Panc1 (cell line): ENCODE data around the gene MTFP1. TPM values are rescaled to one million over a fixed set of nuclear protein-coding genes. Genes with fewer than 3 reads are reported as not detected.

ENCODE experiments used
- ATAC-seq: fragments of 200-7000 bp; cut with Tn5 transposase; 2 replicates; pipeline ENCODE4 v1.9.1; 2020; ENCODE audit warnings: mild to moderate bottlenecking, moderate library complexity
- BruUV-seq: library from RNA; stranded (reverse); fragments of 400-500 nt; replicated peaks from 2 replicates; lab custom pipeline; 2021; lab: Mats Ljungman, UMichigan
- CTCF ChIA-PET: fragments of 300-600 bp; sonication (Branson Sonifier 250); formaldehyde crosslinking; loops from one replicate; lab custom pipeline; 2022; ENCODE audit warnings: antibody characterized with exemption; lab: Charles Lee
- POLR2A ChIA-PET: fragments of 300-600 bp; sonication (Branson Sonifier 250); formaldehyde crosslinking; loops from one replicate; lab custom pipeline; 2022; ENCODE audit warnings: antibody characterized with exemption; lab: Charles Lee
- DNase-seq: peaks from one replicate; pipeline ENCODE4 v3.0.0-alpha.2; 2010; ENCODE audit warnings: low read depth, low spot score
- H3K27ac ChIP-seq: 2 replicates; pipeline ENCODE4 v1.5.1; 2011; ENCODE audit warnings: mild to moderate bottlenecking, low read length, inconsistent platforms
- H3K27me3 ChIP-seq: fragments of 200-500 bp; sonication (Bioruptor generic); 2 replicates; pipeline ENCODE4 v1.6.0; 2014; ENCODE audit warnings: low read length, inconsistent platforms; ENCODE audit not compliant: control insufficient read depth, insufficient read depth
- H3K36me3 ChIP-seq: fragments of 200-500 bp; sonication (Bioruptor generic); 2 replicates; pipeline ENCODE4 v1.5.1; 2014; ENCODE audit warnings: inconsistent platforms, mild to moderate bottlenecking, low read length, moderate library complexity; ENCODE audit not compliant: control insufficient read depth, insufficient read depth
- H3K4me1 ChIP-seq: 2 replicates; pipeline ENCODE4 v1.5.1; 2011; ENCODE audit warnings: inconsistent platforms, mild to moderate bottlenecking, low read length, moderate library complexity; ENCODE audit not compliant: control insufficient read depth, insufficient read depth
- H3K4me3 ChIP-seq, 2 experiments: 2 replicates each; pipeline ENCODE4 v1.5.1; 2011 to 2012; ENCODE audit warnings: low read depth in 2 of 2, low read length in 2 of 2, mild to moderate bottlenecking in 2 of 2, inconsistent platforms in 1 of 2, moderate library complexity in 1 of 2
- H3K9me3 ChIP-seq: fragments of 200-500 bp; sonication (Bioruptor generic); 2 replicates; pipeline ENCODE4 v1.5.1; 2014; ENCODE audit warnings: low read depth, mild to moderate bottlenecking, inconsistent platforms, low read length, moderate library complexity; ENCODE audit not compliant: control insufficient read depth, insufficient read depth
- POLR2AphosphoS5 ChIP-seq: IDR thresholded peaks from 2 replicates; pipeline ENCODE4 v1.6.1; 2012; ENCODE audit warnings: mild to moderate bottlenecking, low read depth, low read length, moderate library complexity
- SIN3A ChIP-seq: IDR thresholded peaks from 2 replicates; pipeline ENCODE4 v1.6.1; 2012; ENCODE audit warnings: low read depth, mild to moderate bottlenecking, low read length, moderate library complexity, borderline replicate concordance; ENCODE audit not compliant: insufficient read depth
- TCF7L2 ChIP-seq: IDR thresholded peaks from 2 replicates; pipeline ENCODE4 v1.6.1; 2011; ENCODE audit warnings: mild to moderate bottlenecking, low read depth, low read length, inconsistent platforms
- in situ Hi-C: cut with HindIII; loops from 2 replicates; pipeline ENCODE4 v1.10.0; 2016; ENCODE audit warnings: low sequenced_read_pairs, low pct_unique_long_range_greater_than_20kb
- intact Hi-C: fragments of 100-400 bp; cut with micrococcal nuclease; formaldehyde crosslinking; loops from one replicate; pipeline ENCODE4 v1.10.0; 2022; ENCODE audit not compliant: unreplicated experiment
- total RNA-seq: library from RNA; stranded (reverse); gene quantifications from one replicate; pipeline ENCODE4 v1.2.1, GENCODE V29; 2021; ENCODE audit not compliant: unreplicated experiment
- TF ChIP-seq, protein P1 (sequence below): fragments of 450-650 bp; IDR thresholded peaks from 2 replicates; pipeline ENCODE4 v1.5.1; 2017; ENCODE audit warnings: mild to moderate bottlenecking
- TF ChIP-seq, protein P2 (sequence below), 2 experiments: IDR thresholded peaks; 2 replicates each; pipeline ENCODE4 v1.6.1; 2011 to 2012; ENCODE audit warnings: low read depth in 2 of 2, control low read depth in 1 of 2, low read length in 1 of 2, mild to moderate bottlenecking in 1 of 2, moderate library complexity in 1 of 2; ENCODE audit not compliant: insufficient read depth in 1 of 2

Gene MTFP1
- total RNA-seq, 1 experiment from 2014 or later = 21.5 TPM

DNA sequence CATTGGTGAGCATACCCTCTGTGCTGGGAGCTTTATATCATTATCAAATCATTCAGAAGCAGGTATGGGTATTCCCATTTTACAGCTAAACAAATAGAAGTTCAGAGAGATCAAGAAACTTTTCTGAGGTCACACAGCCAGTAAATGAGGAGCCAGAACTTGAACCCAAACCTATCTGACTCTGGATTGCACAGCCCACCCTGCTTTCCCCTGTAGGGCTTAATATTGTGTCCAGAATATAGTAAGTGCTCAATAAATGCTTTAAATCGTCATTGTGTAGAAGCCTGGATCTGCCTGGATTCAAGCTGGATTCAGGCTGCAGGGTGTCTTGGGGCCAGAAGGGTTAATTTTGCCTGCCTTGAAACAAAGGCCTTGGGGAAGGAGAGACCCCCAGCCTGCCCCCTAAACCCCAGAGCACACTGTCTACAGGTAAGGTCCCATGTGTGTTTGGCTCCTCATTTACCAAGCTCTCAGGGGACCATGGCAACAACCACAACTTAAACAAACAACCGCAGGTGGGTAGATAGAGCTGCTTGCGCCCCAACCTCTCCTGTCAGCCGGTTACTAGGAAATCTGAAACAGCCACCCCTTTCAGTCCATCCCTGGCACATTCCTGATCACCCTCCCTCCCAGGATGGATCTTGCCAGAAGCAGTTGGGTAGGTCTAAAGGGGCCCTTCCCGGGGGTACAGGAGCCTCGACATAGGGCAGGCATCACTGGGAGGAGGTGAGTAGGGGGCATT is 49.3 kb downstream of the MTFP1 start:
- Histone ChIP-seq H3K4me1 (no peaks in the 10 kb centered on the region), H3K27ac (no peak overlapping the region), H3K9me3 (no peaks in the 10 kb centered on the region), H3K4me3 (no peak overlapping the region), H3K36me3 (no peaks in the 10 kb centered on the region), H3K27me3 (no peaks in the 10 kb centered on the region; the same call in 1 of the 2 replicates)
- ChIA-PET POLR2A (no interaction called here), CTCF (interaction anchor here (0.7 kb wide), 2 partner anchors 11 to 117 kb away, joined by 3 to 5 read pairs; partner anchors contain the start of gene PES1)
- no TSS peak for BruUV-seq
- in situ Hi-C loops (no loop called here), intact Hi-C loops (no loop called here)
- TF ChIP-seq SIN3A = no peak
- no peak for TF ChIP-seq POLR2AphosphoS5
- TF ChIP-seq, protein P1, sequence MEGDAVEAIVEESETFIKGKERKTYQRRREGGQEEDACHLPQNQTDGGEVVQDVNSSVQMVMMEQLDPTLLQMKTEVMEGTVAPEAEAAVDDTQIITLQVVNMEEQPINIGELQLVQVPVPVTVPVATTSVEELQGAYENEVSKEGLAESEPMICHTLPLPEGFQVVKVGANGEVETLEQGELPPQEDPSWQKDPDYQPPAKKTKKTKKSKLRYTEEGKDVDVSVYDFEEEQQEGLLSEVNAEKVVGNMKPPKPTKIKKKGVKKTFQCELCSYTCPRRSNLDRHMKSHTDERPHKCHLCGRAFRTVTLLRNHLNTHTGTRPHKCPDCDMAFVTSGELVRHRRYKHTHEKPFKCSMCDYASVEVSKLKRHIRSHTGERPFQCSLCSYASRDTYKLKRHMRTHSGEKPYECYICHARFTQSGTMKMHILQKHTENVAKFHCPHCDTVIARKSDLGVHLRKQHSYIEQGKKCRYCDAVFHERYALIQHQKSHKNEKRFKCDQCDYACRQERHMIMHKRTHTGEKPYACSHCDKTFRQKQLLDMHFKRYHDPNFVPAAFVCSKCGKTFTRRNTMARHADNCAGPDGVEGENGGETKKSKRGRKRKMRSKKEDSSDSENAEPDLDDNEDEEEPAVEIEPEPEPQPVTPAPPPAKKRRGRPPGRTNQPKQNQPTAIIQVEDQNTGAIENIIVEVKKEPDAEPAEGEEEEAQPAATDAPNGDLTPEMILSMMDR = no peak
- TF ChIP-seq, protein P2, sequence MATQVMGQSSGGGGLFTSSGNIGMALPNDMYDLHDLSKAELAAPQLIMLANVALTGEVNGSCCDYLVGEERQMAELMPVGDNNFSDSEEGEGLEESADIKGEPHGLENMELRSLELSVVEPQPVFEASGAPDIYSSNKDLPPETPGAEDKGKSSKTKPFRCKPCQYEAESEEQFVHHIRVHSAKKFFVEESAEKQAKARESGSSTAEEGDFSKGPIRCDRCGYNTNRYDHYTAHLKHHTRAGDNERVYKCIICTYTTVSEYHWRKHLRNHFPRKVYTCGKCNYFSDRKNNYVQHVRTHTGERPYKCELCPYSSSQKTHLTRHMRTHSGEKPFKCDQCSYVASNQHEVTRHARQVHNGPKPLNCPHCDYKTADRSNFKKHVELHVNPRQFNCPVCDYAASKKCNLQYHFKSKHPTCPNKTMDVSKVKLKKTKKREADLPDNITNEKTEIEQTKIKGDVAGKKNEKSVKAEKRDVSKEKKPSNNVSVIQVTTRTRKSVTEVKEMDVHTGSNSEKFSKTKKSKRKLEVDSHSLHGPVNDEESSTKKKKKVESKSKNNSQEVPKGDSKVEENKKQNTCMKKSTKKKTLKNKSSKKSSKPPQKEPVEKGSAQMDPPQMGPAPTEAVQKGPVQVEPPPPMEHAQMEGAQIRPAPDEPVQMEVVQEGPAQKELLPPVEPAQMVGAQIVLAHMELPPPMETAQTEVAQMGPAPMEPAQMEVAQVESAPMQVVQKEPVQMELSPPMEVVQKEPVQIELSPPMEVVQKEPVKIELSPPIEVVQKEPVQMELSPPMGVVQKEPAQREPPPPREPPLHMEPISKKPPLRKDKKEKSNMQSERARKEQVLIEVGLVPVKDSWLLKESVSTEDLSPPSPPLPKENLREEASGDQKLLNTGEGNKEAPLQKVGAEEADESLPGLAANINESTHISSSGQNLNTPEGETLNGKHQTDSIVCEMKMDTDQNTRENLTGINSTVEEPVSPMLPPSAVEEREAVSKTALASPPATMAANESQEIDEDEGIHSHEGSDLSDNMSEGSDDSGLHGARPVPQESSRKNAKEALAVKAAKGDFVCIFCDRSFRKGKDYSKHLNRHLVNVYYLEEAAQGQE (IDR thresholded peaks at IDR 0.05; ENCODE audit: insufficient read depth in 1 of 2, low read depth in 2 of 2, low read length in 1 of 2) = no peak
- no peak for TF ChIP-seq TCF7L2
- DNase-seq (no peak), ATAC-seq (no peak)

Other genes with a start within 250 kb of the MTFP1 start
- 34.4 TPM for gene LIF, start 179.0 kb upstream of the MTFP1 start, total RNA-seq
- gene OSM, start 158.9 kb upstream of the MTFP1 start, total RNA-seq = not detected
- 6.7 TPM for gene CASTOR1, start 136.3 kb upstream of the MTFP1 start, total RNA-seq
- gene TBC1D10A, start 98.8 kb upstream of the MTFP1 start, total RNA-seq = 14.9 TPM
- 176 TPM for gene SF3A1, start 68.9 kb upstream of the MTFP1 start, total RNA-seq
- 2.1 TPM for gene CCDC157, start 68.8 kb upstream of the MTFP1 start, total RNA-seq
- 35.8 TPM for gene RNF215, start 38.4 kb upstream of the MTFP1 start, total RNA-seq
- gene SEC14L2, start 28.8 kb upstream of the MTFP1 start, total RNA-seq = 10.7 TPM
- gene SEC14L3, start 46.2 kb downstream of the MTFP1 start, total RNA-seq = not detected
- gene SEC14L4, start 79.9 kb downstream of the MTFP1 start, total RNA-seq = 2.4 TPM
- not detected for gene SEC14L6, start 121.0 kb downstream of the MTFP1 start, total RNA-seq
- gene GAL3ST1, start 148.9 kb downstream of the MTFP1 start, total RNA-seq = 1.1 TPM
- gene PES1, start 166.1 kb downstream of the MTFP1 start, total RNA-seq = 111 TPM
- 2.4 TPM for gene TCN2, start 181.4 kb downstream of the MTFP1 start, total RNA-seq
- gene SLC35E4, start 210.0 kb downstream of the MTFP1 start, total RNA-seq = 5.5 TPM
- gene DUSP18, start 242.1 kb downstream of the MTFP1 start, total RNA-seq = 15.4 TPM